HG03439 (cell line): ENCODE results near the gene IPO11.
"Not testable (repeated sequence)": the region's sequence is repeated elsewhere in the genome, so short reads cannot be mapped to it uniquely, and the experiment has no call there.

ENCODE experiments used
- ATAC-seq: cut with Tn5 transposase; IDR thresholded peaks from one replicate; pipeline ENCODE4 v1.9.1; 2021; ENCODE audit warnings: mild to moderate bottlenecking, moderate library complexity; ENCODE audit not compliant: unreplicated experiment

The IPO11 gene

DNA sequence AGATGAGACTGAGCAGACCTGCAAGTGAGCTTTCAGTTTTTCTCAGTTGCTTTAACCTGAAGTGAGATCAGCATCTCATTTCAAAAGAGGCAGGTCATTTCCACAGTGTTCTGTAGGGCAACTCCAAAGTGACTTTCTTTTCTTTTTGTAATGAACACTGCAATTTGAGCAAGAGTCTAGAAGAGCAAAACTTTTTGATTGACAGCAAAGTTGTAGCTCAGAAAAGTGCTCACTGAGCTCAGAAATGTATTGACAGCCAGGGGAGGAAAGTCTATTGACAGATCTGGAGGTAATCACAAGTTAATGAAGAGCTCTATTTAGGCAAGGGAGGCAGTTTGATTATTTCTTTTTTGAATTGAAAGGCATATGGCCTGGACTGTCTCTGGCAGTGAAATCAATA, 220.7 kb downstream of the IPO11 start:
- no peak for ATAC-seq

DNA sequence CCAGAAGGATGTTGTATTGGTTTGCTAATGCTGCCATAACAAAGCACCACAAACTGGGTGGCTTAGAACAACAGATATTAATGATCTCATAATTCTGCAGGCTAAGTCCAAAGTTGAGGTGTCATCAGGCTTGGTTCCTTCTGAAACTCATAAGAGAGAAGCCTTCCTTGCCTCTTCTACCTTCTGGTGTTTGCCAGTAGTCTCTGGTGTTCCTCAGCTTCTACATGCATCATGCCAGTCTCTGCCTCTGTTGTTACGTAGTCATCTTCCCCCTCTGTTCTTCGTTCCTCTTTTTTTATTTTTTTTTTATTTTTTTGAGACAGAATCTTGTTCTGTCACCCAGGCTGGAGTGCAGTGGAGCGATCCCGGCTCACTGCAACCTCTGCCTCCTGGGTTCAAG, 227.9 kb downstream of the IPO11 start:
- ATAC-seq = no peak

DNA sequence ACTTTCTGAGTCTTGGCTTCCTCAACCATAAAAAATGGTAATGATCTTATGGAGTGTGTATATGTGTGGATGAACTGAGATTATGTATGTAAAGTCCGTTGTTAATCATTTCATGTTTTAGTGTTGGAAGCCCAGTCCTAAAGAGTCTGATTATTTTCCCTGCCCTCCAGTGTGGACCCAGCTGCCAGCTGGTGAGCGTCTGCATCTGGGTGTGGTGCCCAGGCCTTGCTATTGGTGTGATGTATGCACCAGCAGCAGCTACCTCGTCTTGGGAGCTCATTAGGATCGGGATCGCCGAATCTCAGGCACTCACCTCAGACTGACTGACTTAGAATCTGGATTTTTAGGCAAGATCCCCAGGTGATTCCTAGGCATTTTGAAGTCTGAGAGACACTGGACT, 229.9 kb downstream of the IPO11 start:
- ATAC-seq = no peak

DNA sequence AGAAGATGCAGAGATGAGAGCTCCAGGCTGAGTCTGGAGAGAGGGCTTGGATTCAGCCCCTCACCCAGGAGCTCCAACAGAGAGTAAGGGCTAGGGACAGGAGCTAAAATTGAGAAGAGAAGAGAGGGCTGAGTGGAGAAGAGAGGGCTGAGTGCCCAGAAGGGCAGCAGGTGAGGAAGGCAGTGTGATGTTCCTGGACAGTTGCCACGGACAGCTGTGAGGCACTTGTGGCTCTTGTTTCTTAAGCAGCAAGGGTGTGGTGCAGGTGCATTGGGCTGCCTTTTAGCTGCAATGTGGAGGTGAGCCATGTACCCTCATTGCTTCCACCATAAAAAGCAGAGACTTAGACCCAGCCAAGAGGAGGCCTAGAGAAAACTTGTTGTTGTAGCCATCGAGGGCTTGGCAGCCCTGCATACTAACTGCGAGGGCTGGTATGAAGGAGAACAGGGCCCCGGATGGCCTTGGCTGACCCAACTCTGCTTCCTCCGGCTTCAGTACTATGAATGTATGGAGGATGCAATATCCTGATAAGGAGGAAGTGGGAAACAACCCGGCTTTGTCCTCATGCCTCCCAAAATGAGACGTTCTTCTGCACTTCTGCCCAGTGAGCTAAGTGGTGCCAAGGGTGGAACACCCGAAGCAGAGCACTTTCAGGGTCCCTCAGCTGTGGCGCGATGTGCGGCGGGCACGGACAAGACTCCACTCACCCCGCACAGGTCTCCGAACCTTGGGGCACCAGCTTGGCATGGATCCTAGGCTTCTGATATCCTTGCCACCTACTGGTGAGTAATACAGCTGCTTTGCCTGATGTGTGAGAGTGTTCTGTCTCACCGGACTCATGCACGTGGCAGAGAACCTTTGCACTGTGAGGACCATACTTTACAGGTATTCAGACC, 231.2 kb downstream of the IPO11 start:
- no peak for ATAC-seq

DNA sequence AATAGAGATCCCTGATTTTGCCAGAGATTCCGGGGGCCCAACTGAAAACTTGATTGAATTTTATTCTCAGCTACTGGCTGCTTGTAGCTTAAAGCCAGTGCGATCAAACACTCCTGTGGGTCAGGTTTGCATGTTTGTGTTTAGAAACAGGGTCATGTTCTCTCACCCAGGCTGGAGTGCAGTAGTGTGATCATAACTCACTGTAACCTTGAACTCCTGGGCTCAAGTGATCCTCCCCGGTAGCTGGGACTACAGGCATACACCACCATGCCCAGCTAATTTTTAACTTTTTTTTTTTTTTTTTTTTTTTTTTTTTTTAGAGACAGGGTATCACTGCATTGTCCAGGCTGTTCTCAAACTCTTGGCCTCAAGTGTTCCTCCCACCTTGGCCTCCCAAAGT, 232.7 kb downstream of the IPO11 start:
- ATAC-seq = no peak

DNA sequence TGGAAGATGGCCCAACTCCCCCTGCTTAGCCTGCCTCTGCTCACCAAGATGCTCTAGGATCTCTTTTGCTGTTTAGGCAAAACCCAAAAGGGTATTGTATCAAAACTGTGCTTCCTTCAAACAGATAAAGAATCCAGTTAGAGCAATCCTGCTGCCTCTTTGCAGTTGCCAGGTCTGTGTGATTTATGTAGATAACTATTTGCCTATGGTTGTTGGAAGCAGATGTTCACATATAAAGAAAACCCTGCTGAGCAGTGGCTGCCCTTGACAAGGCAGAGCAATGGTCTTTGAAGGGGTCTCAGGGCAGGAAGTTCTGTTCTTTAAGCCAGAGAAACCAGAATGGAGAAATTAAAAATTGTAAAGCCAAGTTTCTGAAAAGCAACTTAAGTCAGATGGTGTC, 234.7 kb downstream of the IPO11 start:
- no peak for ATAC-seq

DNA sequence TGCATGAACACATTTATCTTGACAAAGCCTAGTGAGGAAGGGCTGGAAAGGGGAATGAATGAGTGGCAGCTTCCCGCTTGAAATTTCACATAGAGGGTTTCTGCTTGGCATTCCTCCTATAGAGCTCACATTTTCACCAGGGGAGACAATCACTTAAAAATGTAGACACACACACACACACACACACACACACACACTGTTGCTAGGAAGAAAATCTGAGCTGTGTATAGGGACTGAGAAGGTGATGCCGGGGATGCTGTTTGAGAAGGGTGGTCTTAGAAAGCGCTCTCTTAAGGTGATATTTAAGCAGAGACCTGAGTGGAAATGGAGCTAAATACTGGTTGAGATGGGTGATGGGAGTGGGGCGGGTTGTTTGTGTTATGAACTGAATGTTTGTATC, 236.5 kb downstream of the IPO11 start:
- no peak for ATAC-seq

DNA sequence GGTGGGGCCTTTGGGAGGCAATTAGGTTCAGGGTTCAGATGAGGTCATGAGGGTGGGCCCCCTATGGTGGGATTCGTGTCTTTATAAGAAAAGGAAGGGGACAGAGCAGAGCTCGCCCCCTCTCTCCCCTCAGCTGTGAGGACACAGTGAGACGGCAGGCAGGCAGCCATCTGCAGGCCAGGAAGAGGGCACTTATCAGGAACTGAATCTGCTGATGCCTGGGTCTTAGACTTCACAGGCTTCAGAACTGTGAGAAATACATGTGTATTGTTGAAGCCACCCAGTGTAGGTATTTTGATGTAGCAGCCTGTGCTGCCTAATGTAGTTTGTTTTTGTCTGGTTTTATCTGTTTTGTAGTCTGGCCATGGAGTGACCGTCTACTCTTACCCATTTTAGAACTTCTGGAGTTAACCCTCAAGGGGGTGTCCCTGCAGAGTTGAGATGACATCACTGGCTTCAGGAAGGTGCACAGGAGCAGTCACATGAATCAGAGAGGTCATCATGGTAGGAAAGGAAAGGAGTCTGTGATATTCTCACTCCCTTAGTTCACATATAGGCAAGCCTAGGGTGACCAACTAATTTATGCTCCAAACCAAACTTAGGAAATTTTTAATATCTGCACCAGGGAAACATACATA, 237.0 kb downstream of the IPO11 start:
- ATAC-seq = no peak

DNA sequence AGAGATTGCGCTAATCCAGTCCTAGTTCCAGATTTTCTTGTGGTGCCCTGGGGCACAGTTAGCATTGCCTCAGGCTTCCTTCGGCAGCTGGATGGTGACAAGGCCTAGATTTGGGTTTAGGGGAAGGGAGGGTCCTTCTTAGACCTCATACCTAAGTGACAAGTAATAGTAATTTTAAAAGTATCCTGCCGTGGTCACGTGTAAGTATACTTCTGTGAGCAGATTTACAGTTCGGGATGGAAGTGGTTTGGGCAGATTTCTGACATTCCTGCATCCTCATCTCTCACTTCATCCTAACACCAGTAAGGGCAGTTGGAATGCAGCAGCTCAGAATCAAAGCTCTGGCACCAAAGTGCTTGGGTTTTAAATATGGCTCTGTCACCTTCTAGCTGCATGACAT, 237.6 kb downstream of the IPO11 start:
- no peak for ATAC-seq

DNA sequence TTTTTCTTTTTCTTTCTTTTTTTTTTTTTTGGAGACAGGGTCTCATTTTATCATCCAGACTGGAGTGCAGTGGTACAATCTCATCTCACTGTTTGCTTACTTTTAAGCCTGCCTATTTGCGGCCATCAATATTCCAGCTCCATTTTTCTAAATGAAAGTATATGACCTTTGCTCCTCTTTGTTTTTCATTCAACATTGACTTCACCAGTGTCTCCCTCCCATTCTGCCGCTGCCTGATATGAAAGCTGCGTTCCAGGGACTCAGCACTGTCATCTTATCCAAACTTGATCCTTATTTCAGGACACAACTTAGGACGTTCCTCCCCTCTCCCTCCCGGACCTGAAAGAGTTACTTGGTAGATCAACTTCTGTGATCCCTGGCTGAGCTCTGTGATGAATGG, 239.7 kb downstream of the IPO11 start:
- no peak for ATAC-seq

DNA sequence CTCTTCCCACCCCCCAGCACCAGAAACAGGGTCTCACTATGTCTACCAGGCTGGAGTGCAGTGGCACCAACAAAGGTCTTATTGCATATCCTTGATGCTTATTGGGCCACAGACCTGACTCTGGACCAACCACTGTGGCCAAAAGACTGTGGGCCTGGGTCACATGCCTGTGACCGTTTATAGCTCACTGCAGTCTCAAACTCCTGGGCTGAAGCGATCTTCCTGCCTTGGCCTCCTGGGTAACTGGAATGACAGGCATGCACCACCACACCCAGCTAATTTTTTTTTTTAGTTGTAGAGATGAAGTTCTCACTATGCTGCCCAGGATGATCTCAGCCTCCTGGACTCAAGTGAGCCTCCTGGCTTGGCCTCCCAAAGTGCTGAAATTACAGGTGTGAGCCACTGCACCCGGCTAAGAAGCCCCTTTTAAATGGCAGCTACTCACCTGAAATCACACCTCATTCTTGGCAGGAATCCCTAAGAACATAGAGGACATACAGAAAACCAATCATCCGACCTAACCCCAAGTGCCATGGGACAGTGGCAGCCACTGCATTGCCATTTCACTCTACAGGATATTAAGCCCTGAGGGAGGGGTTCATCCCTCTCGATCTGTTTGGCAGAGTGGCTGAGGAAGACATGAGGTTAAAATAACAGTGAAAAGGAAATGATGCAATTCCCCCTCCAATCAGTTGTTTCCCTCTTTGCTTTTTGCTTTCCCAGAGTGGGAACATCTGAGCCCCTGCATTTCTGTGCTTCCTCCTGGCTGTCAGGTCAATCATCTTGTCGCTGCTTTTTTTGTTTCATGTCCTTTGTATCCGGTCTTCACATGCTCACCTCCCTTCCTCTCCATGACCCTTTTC, 240.7 kb downstream of the IPO11 start:
- no peak for ATAC-seq

DNA sequence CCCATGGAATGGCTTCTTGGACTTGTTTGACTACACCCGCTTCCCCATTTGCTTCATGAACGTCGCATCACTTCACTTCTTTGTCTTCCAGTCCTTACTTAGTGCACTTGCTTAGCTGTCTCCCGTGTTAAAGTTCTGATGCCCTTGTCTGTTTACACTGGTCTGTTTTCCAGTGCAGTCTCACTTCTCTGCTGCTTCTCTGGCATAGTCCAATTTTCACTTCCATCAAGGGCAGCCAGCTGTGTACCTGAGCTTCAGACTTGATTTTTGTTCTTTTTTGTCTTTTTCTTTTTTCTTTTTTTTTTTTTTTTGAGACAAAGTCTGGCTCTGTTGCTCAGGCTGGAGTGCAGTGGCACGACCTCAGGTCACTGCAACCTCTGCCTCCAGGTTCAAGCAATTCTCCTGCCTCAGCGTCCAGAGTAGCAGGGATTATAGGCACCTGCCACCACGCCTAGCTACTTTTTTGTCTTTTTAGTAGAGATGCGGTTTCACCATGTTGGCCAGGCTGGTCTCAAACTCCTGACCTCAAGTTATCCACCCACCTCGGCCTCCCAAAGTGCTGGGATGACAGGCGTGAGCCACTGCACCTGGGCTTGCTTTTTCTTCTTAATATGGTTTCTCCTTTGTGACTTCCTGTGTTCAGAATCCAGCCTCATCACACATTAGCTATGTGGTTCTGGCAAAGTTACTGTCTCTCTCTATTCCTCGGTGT, 241.5 kb downstream of the IPO11 start:
- ATAC-seq = no peak

DNA sequence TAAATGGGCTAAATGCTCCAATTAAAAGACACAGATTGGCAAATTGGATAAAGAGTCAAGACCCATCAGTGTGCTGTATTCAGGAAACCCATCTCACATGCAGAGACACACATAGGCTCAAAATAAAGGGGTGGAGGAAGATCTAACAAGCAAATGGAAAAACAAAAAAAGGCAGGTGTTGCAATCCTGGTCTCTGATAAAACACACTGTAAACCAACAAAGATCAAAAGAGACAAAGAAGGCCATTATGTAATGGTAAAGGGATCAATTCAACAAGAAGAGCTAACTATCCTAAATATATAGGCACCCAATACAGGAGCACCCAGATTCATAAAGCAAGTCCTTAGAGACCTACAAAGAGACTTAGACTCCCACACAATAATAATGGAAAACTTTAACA, 245.2 kb downstream of the IPO11 start:
- not testable (repeated sequence) for ATAC-seq

DNA sequence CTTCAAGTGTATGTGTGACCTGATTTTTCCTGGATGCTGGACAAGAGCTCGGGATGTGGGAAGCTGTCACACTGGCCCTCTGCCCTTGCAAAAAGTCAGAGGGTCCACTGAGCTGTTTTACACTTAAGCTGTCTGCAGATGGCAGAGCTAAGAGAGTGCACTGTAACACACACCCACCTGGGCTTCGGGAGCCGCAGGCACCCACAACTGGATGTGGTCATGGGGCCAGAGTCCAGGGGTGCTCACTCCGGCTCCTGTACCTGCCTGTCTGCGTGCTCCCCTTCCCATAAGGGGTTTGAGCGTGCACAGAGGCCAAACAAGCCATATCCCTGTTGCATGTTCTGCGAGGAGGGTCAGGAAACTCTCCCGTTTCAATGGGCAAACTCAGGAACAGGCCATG, 248.6 kb downstream of the IPO11 start:
- ATAC-seq = no peak

DNA sequence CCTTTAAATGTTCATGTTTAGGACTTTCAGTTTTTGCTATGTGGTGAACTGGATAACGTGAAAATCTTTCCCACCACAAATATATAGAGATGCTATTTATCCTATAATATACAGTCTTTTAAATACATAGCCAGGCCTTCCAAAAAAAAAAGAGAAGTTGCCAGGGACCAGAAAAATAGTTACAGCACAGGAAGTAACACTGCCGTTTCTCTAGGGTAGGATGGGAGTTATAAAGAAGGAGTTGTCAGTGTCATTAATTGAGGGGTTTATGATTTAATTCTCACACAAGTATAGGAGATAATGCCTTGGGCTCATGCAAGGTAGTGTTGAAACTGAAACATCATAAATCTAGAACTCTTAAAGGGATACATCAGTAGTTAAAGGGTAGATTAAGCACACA, 250.0 kb downstream of the IPO11 start:
- ATAC-seq = no peak

DNA sequence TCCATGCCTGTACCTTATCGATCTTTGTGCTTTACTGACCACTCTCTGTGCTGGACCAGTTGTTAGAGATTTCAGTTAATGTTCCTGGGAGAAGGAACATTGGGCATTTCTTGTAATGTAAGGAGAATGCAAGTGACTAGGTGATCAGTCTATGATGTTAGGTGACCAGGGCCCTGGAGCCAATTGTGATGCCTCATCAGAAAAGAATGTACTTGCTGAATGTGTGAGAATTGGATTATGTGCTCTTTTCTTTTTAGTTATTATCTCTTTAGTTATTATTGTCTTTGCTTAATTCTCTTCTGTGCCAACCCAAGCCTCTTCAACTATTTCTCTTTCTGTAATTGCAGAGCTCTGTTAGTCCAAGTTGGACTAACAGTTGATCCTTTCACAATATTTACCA, 258.9 kb downstream of the IPO11 start:
- ATAC-seq = no peak

DNA sequence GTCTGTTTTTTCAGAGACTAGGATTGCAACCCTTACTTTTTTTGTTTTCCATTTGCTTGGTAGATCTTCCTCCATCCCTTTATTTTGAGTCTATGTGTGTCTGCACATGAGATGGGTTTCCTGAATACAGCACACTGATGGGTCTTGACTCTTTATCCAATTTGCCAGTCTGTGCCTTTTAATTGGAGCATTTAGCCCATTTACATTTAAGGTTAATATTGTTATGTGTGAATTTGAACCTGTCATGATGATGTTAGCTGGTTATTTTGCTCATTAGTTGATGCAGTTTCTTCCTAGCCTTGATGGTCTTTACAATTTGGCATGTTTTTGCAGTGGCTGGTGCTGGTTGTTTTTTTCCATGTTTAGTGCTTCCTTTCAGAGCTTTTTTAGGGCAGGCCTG, 264.0 kb downstream of the IPO11 start:
- ATAC-seq = not testable (repeated sequence)
